Mucosa of stomach (tissue), 1 donor: ENCODE results near the gene CALD1.

Source experiments
- H3K27me3 ChIP-seq: one replicate; pipeline ENCODE4 v1.7.0; 2013; ENCODE audit warnings: mild to moderate bottlenecking, low read length; ENCODE audit not compliant: control insufficient read depth, insufficient read depth
- H3K36me3 ChIP-seq: one replicate; pipeline ENCODE4 v1.7.0; 2013; ENCODE audit warnings: low read length; ENCODE audit not compliant: control insufficient read depth, insufficient read depth
- H3K4me1 ChIP-seq: one replicate; pipeline ENCODE4 v1.7.0; 2013; ENCODE audit warnings: mild to moderate bottlenecking, low read length; ENCODE audit not compliant: control insufficient read depth, insufficient read depth
- H3K4me3 ChIP-seq: one replicate; pipeline ENCODE4 v1.7.0; 2013; ENCODE audit warnings: low read length
- H3K9ac ChIP-seq: one replicate; pipeline ENCODE4 v1.7.0; 2013; ENCODE audit warnings: mild to moderate bottlenecking, low read length, moderate library complexity
- H3K9me3 ChIP-seq: one replicate; pipeline ENCODE4 v1.7.0; 2013; ENCODE audit warnings: mild to moderate bottlenecking, low read length, moderate library complexity; ENCODE audit not compliant: control insufficient read depth
- donor health status: Pancreatic carcinoma.

CALD1 gene

GRCh38 chr7:134996097-134996550 lies 216.7 kb downstream of the CALD1 start:
- no peaks in the 10 kb centered on the region for H3K27me3 ChIP-seq
- H3K4me3 ChIP-seq = no peak overlapping the region
- H3K4me1 ChIP-seq = peaks cover 19% of the 10 kb centered on the region
- no peaks in the 10 kb centered on the region for H3K36me3 ChIP-seq
- H3K9ac ChIP-seq = no peak overlapping the region
- H3K9me3 ChIP-seq = no peaks in the 10 kb centered on the region

GRCh38 chr7:134997214-134997885 lies 217.9 kb downstream of the CALD1 start:
- H3K36me3 ChIP-seq = no peaks in the 10 kb centered on the region
- no peak overlapping the region for H3K4me3 ChIP-seq
- H3K9ac ChIP-seq = no peak overlapping the region
- H3K27me3 ChIP-seq = no peaks in the 10 kb centered on the region
- H3K4me1 ChIP-seq = peaks cover 7% of the 10 kb centered on the region
- H3K9me3 ChIP-seq = no peaks in the 10 kb centered on the region

- Histone ChIP-seq H3K27me3 (no peaks in the 10 kb centered on the region), H3K4me1 (no peaks in the 10 kb centered on the region), H3K9me3 (no peaks in the 10 kb centered on the region), H3K9ac (no peak overlapping the region), H3K36me3 (no peaks in the 10 kb centered on the region), H3K4me3 (no peak overlapping the region)
Observed at GRCh38 chr7:134999136-134999535, 219.7 kb downstream of the CALD1 start.

GRCh38 chr7:135001390-135002165 lies 222.1 kb downstream of the CALD1 start:
- H3K9me3 ChIP-seq = no peaks in the 10 kb centered on the region
- no peaks in the 10 kb centered on the region for H3K36me3 ChIP-seq
- H3K4me3 ChIP-seq = no peak overlapping the region
- no peak overlapping the region for H3K9ac ChIP-seq
- no peaks in the 10 kb centered on the region for H3K27me3 ChIP-seq
- no peaks in the 10 kb centered on the region for H3K4me1 ChIP-seq

- H3K27me3 ChIP-seq = no peaks in the 10 kb centered on the region
- H3K36me3 ChIP-seq = no peaks in the 10 kb centered on the region
- H3K4me1 ChIP-seq = no peaks in the 10 kb centered on the region
- no peak overlapping the region for H3K4me3 ChIP-seq
- no peak overlapping the region for H3K9ac ChIP-seq
- H3K9me3 ChIP-seq = no peaks in the 10 kb centered on the region
Observed at GRCh38 chr7:135012229-135012628, 232.8 kb downstream of the CALD1 start.
